ENCODE results near the gene PRKAR2B. TPM values are rescaled to one million over a fixed set of nuclear protein-coding genes. Genes with fewer than 3 reads are reported as not detected.
A peak's percentile ranks its signal among the peaks of the same experiment; 100 is the strongest.

Gene PRKAR2B
- total and polyA plus RNA-seq, 4 experiments from 2014 or later = 0.29 to 0.47 (median 0.43) TPM

DNA sequence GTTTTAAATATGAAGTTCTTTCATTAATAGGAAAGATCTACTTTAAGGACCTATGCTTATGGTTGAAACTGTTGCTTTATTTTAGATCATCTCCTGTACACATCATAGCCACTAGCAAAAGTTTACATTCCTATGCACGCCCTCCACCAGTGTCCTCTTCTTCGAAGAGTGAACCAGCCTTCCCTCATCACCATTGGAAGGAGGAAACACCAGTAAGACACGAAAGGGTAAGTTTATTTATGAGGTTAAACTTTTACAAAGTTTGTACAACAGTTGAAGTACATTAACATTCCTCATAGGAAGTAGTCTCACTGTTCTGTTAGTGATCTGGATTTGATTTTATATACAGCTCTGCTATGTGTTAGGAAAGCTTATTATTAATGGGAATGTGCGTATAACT is 141.2 kb downstream of the PRKAR2B start:
- intact Hi-C loops (cut with micrococcal nuclease) = no loop called here
- peak overlapping the region in 1 of 7 donors; percentile 51 for H3K27ac Mint-ChIP-seq
- H3K27ac ChIP-seq (ENCODE audit: low read depth, low read length) = no peak overlapping the region
- H3K9me3 ChIP-seq (ENCODE audit: control insufficient read depth in 1 of 2, low read length in 2 of 2) = no peaks in the 10 kb centered on the region
- no peak overlapping the region for H3K4me3 ChIP-seq (ENCODE audit: low read length in 2 of 2)
- peaks cover 66% of the 10 kb centered on the region for H3K36me3 ChIP-seq (ENCODE audit: insufficient read depth, low read length)
- H3K36me3 Mint-ChIP-seq = peaks cover 65 to 84% of the 10 kb centered on the region in 2 donors
- ChIA-PET POLR2A (ENCODE audit: partially characterized antibody) (interaction anchor here (1.2 kb wide), 1 partner anchor 10 kb away, joined by 3 read pairs; no protein-coding TSS in a partner anchor), CTCF (ENCODE audit: partially characterized antibody) (interaction anchor here (0.9 kb wide), 1 partner anchor 9 kb away, joined by 3 read pairs; no protein-coding TSS in a partner anchor)
- DNase-seq = no peak
- peaks cover 20 to 29% (median 23%) of the 10 kb centered on the region in 4 donors for H3K4me1 Mint-ChIP-seq
- H3K27me3 ChIP-seq (ENCODE audit: insufficient read depth, low read length) = no peaks in the 10 kb centered on the region
- H3K4me3 Mint-ChIP-seq = no peak overlapping the region
- H3K4me1 ChIP-seq (ENCODE audit: insufficient read depth, low read length) = peaks cover 2% of the 10 kb centered on the region
- no peaks in the 10 kb centered on the region for H3K27me3 Mint-ChIP-seq
- H3K9me3 Mint-ChIP-seq = no peaks in the 10 kb centered on the region

DNA sequence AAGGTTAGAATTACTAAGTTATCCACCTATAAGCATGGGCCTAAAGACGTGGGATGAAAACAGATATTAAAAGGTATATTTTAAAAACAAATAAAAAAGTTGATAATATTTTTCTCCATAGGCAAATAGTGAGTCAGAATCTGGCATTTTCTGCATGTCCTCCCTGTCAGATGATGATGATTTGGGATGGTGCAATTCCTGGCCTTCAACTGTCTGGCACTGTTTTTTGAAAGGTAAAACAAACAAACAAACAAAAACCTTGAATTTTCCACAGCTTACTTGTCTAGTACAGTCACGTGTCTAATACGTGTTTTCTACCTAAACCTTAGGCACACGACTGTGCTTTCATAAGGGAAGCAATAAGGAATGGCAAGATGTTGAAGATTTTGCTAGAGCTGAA is 141.7 kb downstream of the PRKAR2B start:
- DNase-seq = no peak
- Histone ChIP-seq H3K4me3 (ENCODE audit: low read length in 2 of 2) (no peak overlapping the region), H3K27ac (ENCODE audit: low read depth, low read length) (no peak overlapping the region), H3K4me1 (ENCODE audit: insufficient read depth, low read length) (no peaks in the 10 kb centered on the region), H3K36me3 (ENCODE audit: insufficient read depth, low read length) (peaks cover 69% of the 10 kb centered on the region), H3K27me3 (ENCODE audit: insufficient read depth, low read length) (no peaks in the 10 kb centered on the region), H3K9me3 (ENCODE audit: control insufficient read depth in 1 of 2, low read length in 2 of 2) (no peaks in the 10 kb centered on the region)
- no peaks in the 10 kb centered on the region for H3K27me3 Mint-ChIP-seq
- H3K4me3 Mint-ChIP-seq = no peak overlapping the region
- peaks cover 60 to 85% of the 10 kb centered on the region in 2 donors for H3K36me3 Mint-ChIP-seq
- CTCF ChIA-PET (ENCODE audit: partially characterized antibody) = interaction anchor here (0.9 kb wide), 1 partner anchor 9 kb away, joined by 3 read pairs; no protein-coding TSS in a partner anchor
- no peak overlapping the region for H3K27ac Mint-ChIP-seq
- no peaks in the 10 kb centered on the region for H3K9me3 Mint-ChIP-seq
- POLR2A ChIA-PET (ENCODE audit: partially characterized antibody) = interaction anchor here (1.2 kb wide), 1 partner anchor 10 kb away, joined by 3 read pairs; no protein-coding TSS in a partner anchor
- intact Hi-C loops (cut with micrococcal nuclease) = no loop called here
- peaks cover 16 to 24% (median 18%) of the 10 kb centered on the region in 4 donors for H3K4me1 Mint-ChIP-seq

DNA sequence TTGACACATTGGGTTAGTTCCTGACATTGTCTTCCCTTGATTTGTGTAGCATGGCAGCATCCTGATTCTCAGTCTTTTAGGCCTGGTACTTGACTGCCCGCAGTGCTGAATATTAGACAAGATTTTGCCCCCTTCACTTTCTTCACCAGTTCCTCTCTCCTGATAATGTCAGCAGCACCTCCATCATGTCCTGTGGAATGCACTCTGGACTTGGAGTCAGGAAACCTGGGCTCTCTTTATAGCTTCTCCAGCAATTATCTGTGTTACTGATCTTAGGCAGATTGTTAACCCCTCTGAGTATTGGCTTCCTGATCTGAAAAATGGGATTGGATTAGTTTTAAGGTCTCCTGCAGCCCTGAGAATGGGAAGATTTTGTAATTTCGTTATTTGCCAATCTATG is 143.3 kb downstream of the PRKAR2B start:
- H3K9me3 ChIP-seq (ENCODE audit: control insufficient read depth in 1 of 2, low read length in 2 of 2) = no peaks in the 10 kb centered on the region
- H3K27me3 ChIP-seq (ENCODE audit: insufficient read depth, low read length) = no peaks in the 10 kb centered on the region
- ChIA-PET POLR2A (ENCODE audit: partially characterized antibody) (interaction anchor here (1.0 kb wide), 1 partner anchor 20 kb away, joined by 4 read pairs; the partner anchor contains the start of gene HBP1), CTCF (ENCODE audit: partially characterized antibody) (no interaction called here)
- Mint-ChIP-seq H3K4me3 (no peak overlapping the region), H3K9me3 (no peaks in the 10 kb centered on the region), H3K36me3 (peaks cover 61 to 88% of the 10 kb centered on the region in 2 donors), H3K4me1 (peaks cover 16 to 21% (median 19%) of the 10 kb centered on the region in 4 donors), H3K27me3 (no peaks in the 10 kb centered on the region), H3K27ac (peak overlapping the region in 4 of 7 donors; percentile 2 to 51 (median 20))
- no peaks in the 10 kb centered on the region for H3K4me1 ChIP-seq (ENCODE audit: insufficient read depth, low read length)
- intact Hi-C loops (cut with micrococcal nuclease) = loop anchor here (2.0 kb wide), 1 partner anchor 13 kb away; no protein-coding TSS in a partner anchor
- no peak overlapping the region for H3K27ac ChIP-seq (ENCODE audit: low read depth, low read length)
- H3K36me3 ChIP-seq (ENCODE audit: insufficient read depth, low read length) = peaks cover 72% of the 10 kb centered on the region
- no peak overlapping the region for H3K4me3 ChIP-seq (ENCODE audit: low read length in 2 of 2)
- DNase-seq = no peak

DNA sequence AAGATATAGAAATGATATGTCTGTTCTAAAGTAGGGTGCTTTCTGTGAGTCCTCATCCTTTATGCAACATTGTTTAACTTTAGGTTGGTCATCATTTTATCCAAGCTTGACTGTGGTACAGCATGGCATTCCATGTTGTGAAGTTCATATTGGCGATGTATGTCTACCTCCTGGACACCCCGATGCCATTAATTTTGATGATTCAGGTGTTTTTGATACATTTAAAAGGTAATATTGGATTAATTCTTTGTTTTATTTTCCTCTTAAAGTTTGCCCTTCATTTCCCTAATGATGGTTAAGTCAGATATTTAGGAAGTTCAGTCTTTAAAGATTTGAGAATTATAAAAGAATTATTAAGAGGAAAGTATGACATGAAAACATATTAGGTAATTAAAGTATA is 145.6 kb downstream of the PRKAR2B start:
- no peak overlapping the region for H3K27ac Mint-ChIP-seq
- H3K9me3 Mint-ChIP-seq = no peaks in the 10 kb centered on the region
- CTCF ChIA-PET (ENCODE audit: partially characterized antibody) = interaction anchor here (0.6 to 1.5 kb wide), 2 partner anchors 21 to 1536 kb away, joined by 3 to 4 read pairs; partner anchors contain the start of gene HBP1
- no peaks in the 10 kb centered on the region for H3K27me3 Mint-ChIP-seq
- H3K4me1 Mint-ChIP-seq = peaks cover 12 to 16% (median 14%) of the 10 kb centered on the region in 4 donors
- Histone ChIP-seq H3K4me1 (ENCODE audit: insufficient read depth, low read length) (no peaks in the 10 kb centered on the region), H3K27ac (ENCODE audit: low read depth, low read length) (no peak overlapping the region), H3K9me3 (ENCODE audit: control insufficient read depth in 1 of 2, low read length in 2 of 2) (no peaks in the 10 kb centered on the region), H3K4me3 (ENCODE audit: low read length in 2 of 2) (no peak overlapping the region), H3K27me3 (ENCODE audit: insufficient read depth, low read length) (no peaks in the 10 kb centered on the region), H3K36me3 (ENCODE audit: insufficient read depth, low read length) (peaks cover 59% of the 10 kb centered on the region)
- H3K4me3 Mint-ChIP-seq = no peak overlapping the region
- intact Hi-C loops (cut with micrococcal nuclease) = no loop called here
- no peak for DNase-seq
- peaks cover 49 to 88% of the 10 kb centered on the region in 2 donors for H3K36me3 Mint-ChIP-seq
- POLR2A ChIA-PET (ENCODE audit: partially characterized antibody) = interaction anchor here (1.2 to 2.5 kb wide), 2 partner anchors 20 to 22 kb away, joined by 3 to 13 read pairs; partner anchors contain the start of gene HBP1

DNA sequence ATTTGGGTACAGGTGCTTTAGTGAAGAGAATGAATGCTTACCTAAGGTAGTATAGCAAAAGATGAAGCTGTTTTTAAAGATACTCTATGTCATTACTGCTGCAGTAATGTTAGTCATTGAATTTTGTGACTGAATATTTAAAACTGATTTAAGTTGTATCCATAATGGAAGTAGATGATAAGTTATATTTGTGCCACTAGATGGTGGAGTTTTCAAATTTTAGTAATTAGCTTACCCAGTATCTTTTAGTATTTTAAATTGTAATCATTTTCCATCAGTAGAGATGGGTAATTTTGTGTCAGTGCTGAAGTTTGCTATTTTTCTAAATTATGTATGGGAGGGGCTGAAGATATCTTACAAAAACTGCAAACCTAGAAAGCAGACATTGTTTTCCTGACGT is 149.5 kb downstream of the PRKAR2B start:
- DNase-seq = no peak
- H3K36me3 Mint-ChIP-seq = peaks cover 23 to 83% of the 10 kb centered on the region in 2 donors
- Histone ChIP-seq H3K27ac (ENCODE audit: low read depth, low read length) (no peak overlapping the region), H3K4me1 (ENCODE audit: insufficient read depth, low read length) (no peaks in the 10 kb centered on the region), H3K27me3 (ENCODE audit: insufficient read depth, low read length) (no peaks in the 10 kb centered on the region), H3K36me3 (ENCODE audit: insufficient read depth, low read length) (peaks cover 42% of the 10 kb centered on the region), H3K4me3 (ENCODE audit: low read length in 2 of 2) (no peak overlapping the region), H3K9me3 (ENCODE audit: control insufficient read depth in 1 of 2, low read length in 2 of 2) (no peaks in the 10 kb centered on the region)
- no peak overlapping the region for H3K4me3 Mint-ChIP-seq
- H3K27ac Mint-ChIP-seq = peak overlapping the region in 3 of 7 donors; percentile 39 to 64 (median 54)
- no peaks in the 10 kb centered on the region for H3K9me3 Mint-ChIP-seq
- POLR2A ChIA-PET (ENCODE audit: partially characterized antibody) = interaction anchor here (0.6 to 8.5 kb wide), 3 partner anchors 12 to 25 kb away, joined by 3 to 40 read pairs (median 4); partner anchors contain the start of gene HBP1
- intact Hi-C loops (cut with micrococcal nuclease) = no loop called here
- CTCF ChIA-PET (ENCODE audit: partially characterized antibody) = interaction anchor here (1.2 to 3.1 kb wide), 4 partner anchors 11 to 686 kb away, joined by 3 to 10 read pairs (median 6); no protein-coding TSS in a partner anchor
- no peaks in the 10 kb centered on the region for H3K27me3 Mint-ChIP-seq
- H3K4me1 Mint-ChIP-seq = peaks cover 0 to 9% (median 5%) of the 10 kb centered on the region in 4 donors

DNA sequence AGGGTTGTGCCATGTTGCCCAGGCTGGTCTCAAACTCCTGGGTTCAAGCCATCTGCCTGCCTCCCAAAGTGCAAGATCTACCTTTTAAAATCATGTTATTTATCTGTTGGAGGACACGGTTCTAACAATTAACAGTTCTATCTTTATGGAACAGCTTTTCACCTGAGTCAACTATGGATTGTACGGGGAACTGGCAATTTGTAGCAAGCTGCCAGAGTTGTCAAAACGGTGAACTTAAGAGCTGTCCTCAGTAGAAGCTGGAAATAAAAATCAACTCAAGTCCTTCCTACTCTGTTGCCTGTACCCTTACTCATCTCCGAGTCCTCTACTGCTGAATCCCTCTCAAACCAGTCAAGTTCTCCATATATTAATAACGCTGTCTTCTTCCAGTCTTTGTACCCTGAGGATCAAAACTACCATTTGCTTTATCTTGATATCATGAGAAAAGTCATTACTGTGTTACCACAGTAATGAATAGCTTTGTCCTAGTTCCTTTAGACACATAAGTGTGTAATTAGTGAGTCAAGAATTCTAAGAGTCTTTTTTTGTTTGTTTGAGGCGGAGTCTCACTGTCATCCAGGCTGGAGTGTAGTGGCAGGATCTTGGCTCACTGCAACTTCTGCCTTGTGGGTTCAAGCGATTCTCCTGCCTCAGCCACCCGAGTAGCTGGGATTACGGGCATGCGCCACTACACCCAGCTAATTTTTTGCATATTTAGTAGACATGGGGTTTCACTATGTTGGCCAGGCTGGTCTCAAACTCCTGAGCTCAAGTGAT is 152.5 kb downstream of the PRKAR2B start:
- H3K4me3 Mint-ChIP-seq = no peak overlapping the region
- H3K27ac Mint-ChIP-seq = peak overlapping the region in 5 of 7 donors; percentile 18 to 72 (median 55)
- no peak for DNase-seq
- Histone ChIP-seq H3K27ac (ENCODE audit: low read depth, low read length) (no peak overlapping the region), H3K36me3 (ENCODE audit: insufficient read depth, low read length) (peaks cover 37% of the 10 kb centered on the region), H3K27me3 (ENCODE audit: insufficient read depth, low read length) (no peaks in the 10 kb centered on the region), H3K9me3 (ENCODE audit: control insufficient read depth in 1 of 2, low read length in 2 of 2) (no peaks in the 10 kb centered on the region), H3K4me3 (ENCODE audit: low read length in 2 of 2) (no peak overlapping the region), H3K4me1 (ENCODE audit: insufficient read depth, low read length) (no peaks in the 10 kb centered on the region)
- H3K27me3 Mint-ChIP-seq = no peaks in the 10 kb centered on the region
- ChIA-PET CTCF (ENCODE audit: partially characterized antibody) (interaction anchor here (1.2 to 1.3 kb wide), 2 partner anchors 16 to 47 kb away, joined by 3 to 4 read pairs; no protein-coding TSS in a partner anchor), POLR2A (ENCODE audit: partially characterized antibody) (interaction anchor here (1.4 to 8.5 kb wide), 2 partner anchors 11 to 28 kb away, joined by 3 to 40 read pairs; partner anchors contain the start of gene HBP1)
- intact Hi-C loops (cut with micrococcal nuclease) = no loop called here
- H3K36me3 Mint-ChIP-seq = peaks cover 32 to 86% of the 10 kb centered on the region in 2 donors
- peaks cover 0 to 9% (median 5%) of the 10 kb centered on the region in 4 donors for H3K4me1 Mint-ChIP-seq
- no peaks in the 10 kb centered on the region for H3K9me3 Mint-ChIP-seq

Measured in CD4-positive, alpha-beta memory T cell (primary cell).